T-helper 1 cell treated with Interleukin-12 subunit alpha and Interleukin-12 subunit beta and Interleukin-4 antibody, amounts not matched to agents 30 ng/mL and 1 ng/mL, for 36 hours (primary cell): ENCODE data around the gene CD207. TPM values are rescaled to one million over a fixed set of nuclear protein-coding genes. Genes with fewer than 3 reads are reported as not detected.
"Not testable (repeated sequence)": the region's sequence is repeated elsewhere in the genome, so short reads cannot be mapped to it uniquely, and the experiment has no call there.

Experiments used
- intact Hi-C: fragments of 100-400 bp; cut with micrococcal nuclease; formaldehyde crosslinking; loops from one replicate; pipeline ENCODE4 v1.15.1; 2024
- total RNA-seq: library from RNA; stranded (reverse); gene quantifications from 2 replicates; pipeline ENCODE4 v1.2.3, GENCODE V29; 2022

The CD207 gene
- not detected in 2 replicates for total RNA-seq

- intact Hi-C loops, result no loop called here
These were observed at the start of gene CD207 for GRCh38 chr2:70835643-70836042. TSS of gene CD207 (minus strand) at chr2:70835816. CDS start at chr2:70835776, 40 bp downstream.

- intact Hi-C loops, result not testable (repeated sequence)
These were observed 42.9 kb upstream of the CD207 start for GRCh38 chr2:70878543-70878942.

DNA sequence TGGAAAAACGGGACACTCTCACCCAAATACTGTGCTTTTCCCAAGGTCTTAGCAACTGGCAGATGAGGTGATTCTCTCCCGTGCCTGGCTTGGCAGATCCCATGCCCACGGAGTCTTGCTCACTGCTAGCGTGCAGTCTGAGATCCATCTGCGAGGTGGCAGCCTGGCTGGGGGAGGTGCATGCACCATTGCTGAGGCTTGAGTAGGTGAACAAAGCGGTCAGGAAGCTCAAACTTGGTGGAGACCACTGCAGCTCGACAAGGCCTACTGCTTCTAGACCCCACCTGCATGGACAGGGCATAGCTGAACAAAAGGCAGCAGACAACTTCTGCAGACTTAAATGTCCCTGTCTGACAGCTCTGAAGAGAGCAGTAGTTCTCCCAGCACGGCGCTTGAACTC is 40.5 kb upstream of the CD207 start:
- intact Hi-C loops, result not testable (repeated sequence)

DNA sequence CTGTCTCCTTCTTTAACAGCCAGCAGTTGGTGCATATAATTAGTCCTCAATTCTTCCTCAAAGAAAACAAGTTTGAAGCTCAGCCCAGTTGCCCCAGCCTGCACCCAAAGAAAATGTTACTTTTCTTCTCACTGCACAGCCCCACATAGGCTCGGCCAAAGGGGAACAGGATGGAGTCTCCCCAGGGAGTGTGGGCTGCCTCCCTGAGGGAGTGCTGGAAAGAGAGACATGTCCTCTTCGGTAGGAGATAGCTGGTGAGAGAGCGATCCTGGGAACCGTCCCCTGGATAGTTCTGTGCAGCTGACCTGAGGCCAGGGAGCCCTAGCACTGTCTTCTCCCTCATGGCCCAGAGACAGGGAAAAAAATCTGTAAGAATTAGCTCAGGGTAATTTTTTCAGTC is 37.9 kb upstream of the CD207 start:
- intact Hi-C loops, result no loop called here

GRCh38 chr2:70871398-70872211 is 36.0 kb upstream of the CD207 start:
- intact Hi-C loops, result loop anchor here (1.0 kb wide), 4 partner anchors 49 to 216 kb away; no protein-coding TSS in a partner anchor

GRCh38 chr2:70870790-70871189 is 35.2 kb upstream of the CD207 start:
- intact Hi-C loops, result loop anchor here (1.0 kb wide), 4 partner anchors 50 to 215 kb away; no protein-coding TSS in a partner anchor

DNA sequence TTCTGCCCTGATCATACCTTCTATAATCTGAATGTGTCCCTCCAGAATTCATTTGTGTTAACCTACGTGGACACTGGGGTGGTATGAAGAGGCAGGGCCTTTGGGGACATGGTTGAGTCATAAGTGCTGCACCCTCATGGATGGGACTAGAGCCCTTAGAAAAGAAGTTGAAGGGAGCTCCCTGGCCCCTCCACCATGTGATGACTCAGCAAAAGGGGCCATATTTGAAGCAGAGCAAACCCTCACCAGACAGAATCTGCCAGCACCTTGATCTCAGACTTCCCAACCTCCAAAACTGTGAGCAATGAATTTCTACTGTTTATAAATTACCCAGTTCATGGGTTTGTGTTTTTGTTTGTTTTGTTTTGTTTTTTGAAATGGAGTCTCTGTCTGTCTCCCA is 33.4 kb upstream of the CD207 start:
- intact Hi-C loops, result no loop called here

- intact Hi-C loops, result loop anchor here (1.0 to 5.0 kb wide), 4 partner anchors 59 to 560 kb away; partner anchors contain the start of gene FAM136A
These were observed 26.4 kb upstream of the CD207 start for GRCh38 chr2:70861777-70862625.

GRCh38 chr2:70855667-70856066 is 20.1 kb upstream of the CD207 start:
- intact Hi-C loops, result no loop called here

DNA sequence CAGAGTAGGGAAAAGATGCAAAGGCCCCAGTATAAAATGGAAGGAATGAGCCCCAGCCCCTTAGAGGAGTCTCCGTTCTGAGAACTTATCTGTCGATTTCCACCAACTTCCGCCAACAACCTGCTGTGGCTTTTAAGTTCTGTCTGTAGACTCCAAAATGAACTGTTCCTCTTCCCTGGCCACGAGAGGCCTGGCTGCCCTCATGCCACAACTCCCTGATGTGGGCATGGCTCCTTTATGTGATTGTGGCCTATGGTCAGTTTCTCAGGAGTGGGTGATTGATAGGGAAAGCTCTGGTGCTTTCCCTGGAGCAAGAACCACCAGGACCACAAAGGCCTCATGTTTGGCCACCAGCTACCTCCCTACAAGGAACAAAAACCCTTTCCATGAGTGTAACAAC is 18.8 kb upstream of the CD207 start:
- intact Hi-C loops, result no loop called here

- intact Hi-C loops, result no loop called here
These were observed 17.2 kb upstream of the CD207 start for GRCh38 chr2:70852824-70853223.

- intact Hi-C loops, result no loop called here
These were observed 16.1 kb upstream of the CD207 start for GRCh38 chr2:70851704-70852103.

GRCh38 chr2:70850925-70851324 is 15.3 kb upstream of the CD207 start:
- intact Hi-C loops, result no loop called here

DNA sequence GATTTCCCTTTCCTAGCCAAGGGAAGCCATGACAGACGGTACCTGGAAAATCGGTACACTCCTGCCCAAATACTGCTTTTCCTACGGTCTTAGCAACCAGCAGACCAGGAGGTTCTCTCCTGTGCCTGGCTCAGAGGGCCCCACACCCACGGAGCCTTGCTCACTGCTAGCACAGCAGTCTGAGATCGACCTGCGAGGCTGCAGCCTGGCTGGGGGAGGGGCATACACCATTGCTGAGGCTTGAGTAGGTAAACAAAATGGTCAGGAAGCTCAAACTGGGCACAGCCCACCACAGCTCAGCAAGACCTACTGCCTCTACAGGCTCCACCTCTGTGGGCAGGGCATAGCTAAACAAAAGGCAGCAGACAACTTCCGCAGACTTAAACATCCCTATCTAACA is 6.8 kb upstream of the CD207 start:
- intact Hi-C loops, result no loop called here

DNA sequence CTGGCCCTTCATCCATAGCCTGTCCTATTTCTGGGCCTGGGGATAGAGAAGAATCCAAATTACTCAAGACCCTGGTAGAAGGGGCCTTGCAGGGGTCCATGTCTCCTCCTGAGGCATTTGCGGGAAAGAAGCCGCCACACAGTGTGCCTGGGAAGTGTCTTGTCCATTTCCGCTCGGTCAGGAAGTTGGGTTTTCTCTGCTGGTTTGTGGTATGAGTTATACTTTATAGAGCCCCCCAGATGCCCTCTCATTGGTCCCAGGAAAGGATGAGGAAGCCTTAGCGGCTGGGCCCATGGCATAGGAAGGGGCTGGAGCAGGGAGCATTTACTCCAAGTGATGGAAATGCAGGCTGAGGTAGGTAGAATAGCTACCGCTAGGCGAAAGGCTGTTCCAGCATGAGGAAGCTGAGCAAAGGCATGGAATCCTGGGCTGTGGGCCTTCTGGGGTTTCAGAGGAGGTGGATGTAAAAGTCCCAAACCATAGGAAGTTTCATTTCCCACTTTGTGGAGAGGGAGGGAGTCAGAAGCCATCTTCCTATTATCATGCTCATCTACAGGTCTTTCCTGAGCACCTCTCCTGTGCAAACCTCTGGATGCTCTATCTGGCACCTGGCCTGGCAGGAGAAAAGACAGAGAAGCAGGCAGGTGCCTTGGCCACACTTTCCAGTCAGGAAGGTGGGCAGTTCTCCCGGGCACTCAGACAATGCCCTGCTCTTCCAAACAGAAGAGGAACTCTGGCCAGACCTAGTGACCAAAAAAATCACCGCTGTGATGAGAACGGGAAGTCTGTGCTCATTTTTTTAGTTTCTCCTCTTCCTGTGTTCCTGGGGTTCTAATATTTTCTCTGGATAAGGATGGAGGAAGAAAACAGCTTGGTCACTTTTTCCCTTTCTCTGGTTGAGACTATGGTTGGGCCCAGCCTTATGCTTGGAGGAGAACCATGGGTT is 2.6 kb upstream of the CD207 start:
- intact Hi-C loops, result no loop called here

DNA sequence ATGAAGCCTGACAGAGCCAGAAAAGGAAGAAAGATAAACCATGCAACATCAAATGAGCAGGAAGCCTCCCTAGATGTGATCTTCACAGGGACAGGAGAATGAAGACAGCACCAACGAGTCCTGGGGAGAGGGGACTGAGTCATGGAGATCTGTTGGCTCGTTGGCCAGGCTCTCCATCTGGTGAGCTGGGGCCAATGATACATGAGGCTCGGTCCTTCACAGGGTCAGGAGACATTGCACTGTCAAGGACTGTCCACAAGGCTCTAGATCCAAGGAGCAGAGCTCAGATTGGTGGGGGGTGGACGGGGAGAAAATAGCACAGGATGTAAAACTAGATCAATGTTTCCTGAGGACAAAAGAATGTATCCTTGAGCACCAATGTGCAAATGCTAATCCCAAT is 735 bp downstream of the CD207 start:
- intact Hi-C loops, result no loop called here

DNA sequence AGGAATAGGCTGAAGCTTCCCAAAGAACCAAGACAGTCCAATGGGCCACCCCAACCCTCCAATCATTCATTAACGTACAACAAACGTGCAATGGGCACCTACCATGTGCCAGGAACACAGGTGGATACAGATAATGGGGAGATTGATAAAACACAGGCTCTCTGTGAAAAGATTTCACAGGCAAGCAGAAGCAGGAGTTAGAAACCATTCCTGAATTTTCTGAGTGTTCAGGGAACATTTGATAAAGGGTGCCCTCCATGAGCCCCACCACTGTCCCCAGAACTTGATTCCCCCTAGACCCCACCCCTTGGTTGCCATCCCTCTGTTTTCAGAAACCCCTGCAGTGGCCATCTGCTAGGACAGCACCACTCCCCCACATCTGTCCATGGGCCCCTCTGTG is 1.5 kb downstream of the CD207 start:
- intact Hi-C loops, result no loop called here

DNA sequence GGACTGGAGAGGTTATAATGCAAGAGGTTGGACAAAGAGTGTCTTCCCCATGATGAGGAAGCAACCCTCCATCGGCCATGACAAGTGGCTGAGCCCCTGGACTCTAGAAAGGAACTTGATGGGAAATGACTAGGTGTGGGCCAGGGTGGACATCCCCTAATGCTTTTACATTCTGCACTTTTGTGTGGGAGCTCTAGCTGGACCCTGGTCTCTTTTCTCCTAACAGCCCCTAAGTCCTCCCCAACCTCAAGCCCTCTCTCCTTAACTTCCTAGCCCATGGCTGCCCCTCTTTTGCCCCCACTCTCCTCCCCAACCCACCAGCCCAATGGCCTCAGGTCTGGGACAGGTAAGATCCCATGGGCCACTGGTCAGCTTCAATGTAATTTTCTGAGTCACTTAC is 2.4 kb downstream of the CD207 start:
- intact Hi-C loops, result no loop called here

- intact Hi-C loops, result no loop called here
These were observed 3.2 kb downstream of the CD207 start for GRCh38 chr2:70832386-70832785.

- intact Hi-C loops, result no loop called here
These were observed 3.8 kb downstream of the CD207 start for GRCh38 chr2:70831861-70832260.

DNA sequence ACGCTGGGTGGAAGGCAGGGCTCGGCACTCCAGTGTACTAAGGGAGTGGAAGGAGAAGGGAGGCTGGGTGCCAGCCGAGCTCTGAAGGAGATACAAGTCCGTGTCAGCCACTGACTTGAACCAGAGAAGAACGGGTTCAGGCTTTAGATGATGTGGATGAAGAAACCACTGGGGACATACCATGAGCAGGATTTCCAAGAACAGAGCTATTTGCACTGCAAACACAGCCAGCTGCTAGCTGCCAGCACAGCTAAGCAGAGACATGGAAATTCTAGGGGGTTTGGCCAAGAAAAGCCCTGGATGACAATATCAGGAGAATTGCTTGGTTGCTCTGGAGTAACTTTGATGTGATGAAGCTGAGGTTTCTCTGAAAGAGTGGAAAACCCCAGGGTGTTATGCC is 5.2 kb downstream of the CD207 start:
- intact Hi-C loops, result no loop called here
